Left kidney (tissue), 2 donors: ENCODE data around the gene CD3D. TPM values are rescaled to one million over a fixed set of nuclear protein-coding genes. Genes with fewer than 3 reads are reported as not detected.

Experiments used
- DNase-seq: peaks from one replicate; pipeline ENCODE4 v3.0.0-alpha.2; 2013
- polyA plus RNA-seq: library from polyadenylated mRNA; unstranded; fragments of 120-200 nt; gene quantifications from one replicate; pipeline ENCODE4 v1.2.1, GENCODE V29; 2013; ENCODE audit not compliant: insufficient read length

Gene CD3D
- polyA plus RNA-seq, 1 donor: 0.50 TPM

DNA sequence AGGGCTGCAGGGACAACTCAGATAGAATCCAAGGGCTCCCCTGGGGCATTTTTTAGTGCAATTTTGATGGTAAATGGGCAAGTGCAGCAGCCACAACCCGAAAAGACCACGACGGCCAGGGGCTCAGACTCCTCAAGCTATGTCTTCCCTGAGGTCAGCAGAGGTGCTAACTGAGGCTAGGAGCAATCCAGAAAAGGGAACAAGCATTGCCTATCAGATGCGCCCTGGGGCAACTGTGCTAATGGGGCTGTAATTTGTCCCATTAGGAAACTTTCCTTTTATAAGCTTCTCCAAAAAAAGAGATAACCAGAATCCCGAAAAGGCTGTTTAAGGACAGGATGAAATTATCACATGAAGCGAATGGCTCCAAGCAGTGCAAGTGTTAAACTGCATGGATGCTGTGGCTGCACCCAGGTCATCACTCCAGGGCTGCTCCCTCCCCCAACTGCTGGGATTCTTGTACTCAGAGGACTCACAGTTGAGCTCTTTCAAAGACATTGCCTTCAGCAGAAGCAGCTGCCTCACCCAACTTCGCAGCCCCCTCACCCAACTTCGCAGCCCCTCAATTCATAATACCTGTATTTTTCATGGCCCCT lies 40.8 kb downstream of the CD3D start:
- DNase-seq: no peak

DNA sequence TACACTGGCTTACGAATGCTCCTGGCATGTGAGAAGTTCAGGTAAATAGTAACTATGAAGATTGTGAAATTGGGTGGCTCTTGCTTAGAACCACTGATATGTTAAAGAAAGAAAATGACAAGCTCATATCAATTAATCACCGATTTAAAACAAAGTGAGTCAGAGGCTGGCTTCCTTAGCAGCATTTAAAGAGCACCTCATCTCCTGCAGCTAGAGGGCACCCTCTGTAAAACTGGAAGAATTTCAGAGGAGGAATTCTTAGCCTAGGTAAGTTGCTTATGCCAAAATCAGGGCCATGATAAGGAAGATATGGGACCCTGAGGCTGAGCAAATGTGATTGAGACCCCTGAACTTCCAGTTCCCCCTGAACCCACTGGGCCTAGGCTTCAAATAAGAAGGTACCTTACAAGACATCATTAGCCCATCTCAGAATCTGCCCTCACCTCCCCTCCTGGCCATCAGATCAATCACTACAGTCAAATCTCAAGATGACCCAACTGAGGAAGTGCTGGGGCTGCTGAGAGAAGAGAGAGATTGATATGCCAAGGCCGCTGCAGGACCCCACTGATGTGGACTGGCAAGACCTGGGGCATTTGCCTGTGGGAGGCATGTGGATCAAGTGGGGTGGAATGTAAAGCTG lies 46.6 kb downstream of the CD3D start:
- DNase-seq: no peak

DNA sequence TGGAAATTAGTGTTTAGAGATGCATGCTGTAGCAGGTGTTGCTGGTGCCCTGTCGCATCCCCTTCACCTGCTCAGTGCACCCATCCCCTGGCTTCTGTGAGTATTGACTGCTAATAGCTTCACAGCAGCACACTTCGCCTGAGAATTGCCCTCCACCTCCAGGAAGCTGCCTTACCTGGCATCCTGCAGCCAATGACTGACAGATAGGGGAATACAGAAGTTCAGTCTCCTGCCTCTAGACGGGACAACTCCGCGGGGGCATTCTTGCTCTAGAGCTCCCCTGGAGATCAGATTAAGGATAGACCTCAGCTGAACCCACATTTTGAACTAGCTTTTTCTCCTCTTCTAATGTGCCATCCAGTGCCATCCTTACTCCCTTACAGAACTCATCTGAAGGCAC lies 47.3 kb downstream of the CD3D start:
- no peak for DNase-seq

DNA sequence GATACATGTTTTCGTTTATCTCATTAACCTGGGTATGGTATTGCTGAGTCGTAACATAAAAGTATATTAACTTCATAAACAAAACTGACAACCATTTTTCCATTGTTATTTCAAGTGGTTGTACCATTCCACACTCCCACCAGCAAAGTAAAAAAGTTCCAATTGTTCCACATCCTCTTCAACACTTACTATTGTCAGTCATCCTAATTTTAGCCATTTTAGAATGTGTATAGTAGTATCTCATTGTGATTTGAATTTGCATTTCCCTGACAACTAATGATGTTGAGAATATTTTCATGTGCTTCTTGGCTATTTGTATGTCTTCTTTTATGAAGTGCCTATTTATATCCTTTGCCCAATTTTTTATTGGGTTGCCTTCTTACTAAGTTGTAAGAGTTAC lies 48.5 kb downstream of the CD3D start:
- DNase-seq: no peak

DNA sequence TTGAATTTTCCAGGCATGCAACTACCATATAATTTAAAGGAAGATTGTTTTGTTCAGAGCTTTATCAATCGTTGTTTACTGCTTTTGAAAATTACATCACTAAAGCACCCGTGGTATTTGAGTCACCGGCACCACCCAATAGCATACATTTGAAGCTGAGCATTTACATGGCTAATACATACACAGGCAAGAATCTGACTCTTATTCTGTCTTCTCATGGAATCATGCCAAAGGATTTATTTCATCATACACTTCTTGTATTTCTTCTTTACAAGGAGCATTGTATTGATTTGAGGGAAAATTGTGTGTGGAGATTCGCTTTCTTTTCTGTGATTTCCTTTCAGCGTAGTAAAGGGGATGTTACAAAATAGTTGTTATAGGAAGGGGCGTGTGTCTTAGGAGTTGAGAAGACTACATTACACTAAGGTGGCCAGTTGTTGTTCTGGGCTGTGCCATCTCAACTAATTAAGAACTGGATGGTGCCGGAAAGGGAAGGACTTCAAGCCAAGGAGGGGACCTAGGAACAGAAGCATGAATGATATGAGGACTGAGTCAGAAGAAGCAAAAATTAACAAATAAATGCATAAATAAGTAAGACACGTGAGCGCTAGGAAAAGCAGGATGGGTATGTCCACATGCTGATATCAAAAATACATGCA lies 50.9 kb downstream of the CD3D start:
- DNase-seq: no peak

DNA sequence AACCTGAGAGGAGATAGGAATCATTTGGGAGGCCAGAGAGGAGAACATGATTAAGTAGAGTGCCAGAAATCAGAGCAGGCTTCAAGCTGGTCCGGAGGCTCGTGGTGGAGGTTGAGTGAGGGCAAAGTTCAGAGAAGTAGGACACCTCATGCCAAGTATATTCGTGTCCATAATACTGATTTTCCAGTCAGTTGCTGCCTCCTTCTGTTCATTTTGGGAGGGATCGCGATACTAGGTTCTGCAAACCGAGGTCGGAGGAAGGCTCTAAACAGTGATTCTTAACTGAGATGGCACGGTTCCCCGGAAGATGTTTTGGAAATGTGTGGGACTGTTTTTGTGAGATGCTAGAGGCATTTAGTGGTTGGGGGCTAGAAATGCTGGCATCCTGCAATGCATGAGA lies 51.6 kb downstream of the CD3D start:
- no peak for DNase-seq

DNA sequence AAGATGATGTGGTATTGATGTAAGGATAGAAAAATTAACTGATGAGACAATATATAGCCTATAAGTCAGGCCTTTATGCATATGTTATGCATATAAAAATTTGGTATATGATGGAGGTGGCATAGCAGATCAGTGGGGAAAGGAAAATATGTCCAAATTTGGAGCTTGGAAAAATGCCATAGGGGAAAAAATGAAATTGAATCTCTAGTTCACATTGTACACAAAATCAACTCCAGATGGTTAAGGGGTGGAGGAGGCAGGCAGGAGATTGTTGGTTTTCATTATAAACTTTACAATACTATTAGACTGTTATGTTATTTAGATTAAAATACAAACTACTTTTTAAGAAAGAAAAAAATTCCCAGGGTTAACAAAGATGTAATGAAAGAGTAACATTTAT lies 53.1 kb downstream of the CD3D start:
- DNase-seq: no peak

Other genes with a start within 250 kb of the CD3D start
- 0.75 TPM for gene SCN4B, start 189.9 kb downstream of the CD3D start, polyA plus RNA-seq
- 3.0 TPM for gene SCN2B, start 166.1 kb downstream of the CD3D start, polyA plus RNA-seq
- gene JAML, start 117.7 kb downstream of the CD3D start, polyA plus RNA-seq: 1.5 TPM
- gene MPZL3, start 90.3 kb downstream of the CD3D start, polyA plus RNA-seq: 6.5 TPM
- 28.3 TPM for gene MPZL2, start 78.4 kb downstream of the CD3D start, polyA plus RNA-seq
- 0.22 TPM for gene CD3E, start 38.0 kb downstream of the CD3D start, polyA plus RNA-seq
- gene CD3G, start 1.6 kb upstream of the CD3D start, polyA plus RNA-seq: 0.25 TPM
- gene UBE4A, start 16.9 kb upstream of the CD3D start, polyA plus RNA-seq: 53.0 TPM
- 383 TPM for gene ATP5MG, start 58.9 kb upstream of the CD3D start, polyA plus RNA-seq
- gene KMT2A, start 93.8 kb upstream of the CD3D start, polyA plus RNA-seq: 56.7 TPM
- 1.3 TPM for gene TTC36, start 184.8 kb upstream of the CD3D start, polyA plus RNA-seq
- 26.8 TPM for gene TMEM25, start 188.5 kb upstream of the CD3D start, polyA plus RNA-seq
- gene IFT46, start 223.2 kb upstream of the CD3D start, polyA plus RNA-seq: 54.1 TPM
- gene ARCN1, start 229.7 kb upstream of the CD3D start, polyA plus RNA-seq: 191 TPM